ENCODE data around the gene HOXC12.

HOXC12 gene, protein sequence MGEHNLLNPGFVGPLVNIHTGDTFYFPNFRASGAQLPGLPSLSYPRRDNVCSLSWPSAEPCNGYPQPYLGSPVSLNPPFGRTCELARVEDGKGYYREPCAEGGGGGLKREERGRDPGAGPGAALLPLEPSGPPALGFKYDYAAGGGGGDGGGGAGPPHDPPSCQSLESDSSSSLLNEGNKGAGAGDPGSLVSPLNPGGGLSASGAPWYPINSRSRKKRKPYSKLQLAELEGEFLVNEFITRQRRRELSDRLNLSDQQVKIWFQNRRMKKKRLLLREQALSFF

DNA sequence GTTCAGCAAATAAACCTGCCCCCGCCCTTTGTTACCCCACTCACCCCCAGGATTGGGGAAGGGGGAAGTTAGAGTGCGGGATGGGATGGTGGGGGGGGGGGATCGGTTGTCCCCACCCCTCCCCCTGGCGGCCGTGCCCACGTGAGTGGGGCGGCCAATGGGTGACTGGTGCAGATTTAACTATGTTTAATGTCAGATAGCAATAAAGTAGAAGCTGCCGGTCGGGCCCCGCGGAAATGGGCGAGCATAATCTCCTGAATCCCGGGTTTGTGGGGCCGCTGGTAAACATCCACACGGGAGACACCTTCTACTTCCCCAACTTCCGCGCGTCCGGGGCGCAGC, at the start of gene HOXC12:
TSS of gene HOXC12 (plus strand) at position 210 of the 342 bp plus-strand sequence. CDS start at position 237, 27 bp downstream.
- no peak for DNase-seq (ENCODE audit: low read depth)

DNA sequence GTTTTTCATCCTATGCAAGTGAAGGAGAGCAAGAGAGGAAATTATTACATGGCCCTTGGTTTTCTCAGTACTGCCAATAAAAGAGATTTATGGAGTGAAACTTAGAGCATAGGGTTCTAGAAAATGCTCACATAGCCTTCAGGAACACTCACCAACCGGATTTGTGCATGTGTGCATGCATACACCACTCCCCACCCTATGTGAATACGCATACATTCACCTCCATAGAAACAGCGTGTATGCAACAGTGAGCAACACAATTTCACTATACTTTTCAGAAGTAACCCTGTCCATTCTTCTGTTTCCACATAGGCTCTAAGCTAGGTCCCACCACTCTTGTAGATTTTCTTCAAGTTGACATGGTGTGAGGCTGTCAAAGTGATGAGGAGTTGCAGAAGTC, 47.6 kb upstream of the HOXC12 start:
- no peak for DNase-seq (ENCODE audit: low read depth)

DNA sequence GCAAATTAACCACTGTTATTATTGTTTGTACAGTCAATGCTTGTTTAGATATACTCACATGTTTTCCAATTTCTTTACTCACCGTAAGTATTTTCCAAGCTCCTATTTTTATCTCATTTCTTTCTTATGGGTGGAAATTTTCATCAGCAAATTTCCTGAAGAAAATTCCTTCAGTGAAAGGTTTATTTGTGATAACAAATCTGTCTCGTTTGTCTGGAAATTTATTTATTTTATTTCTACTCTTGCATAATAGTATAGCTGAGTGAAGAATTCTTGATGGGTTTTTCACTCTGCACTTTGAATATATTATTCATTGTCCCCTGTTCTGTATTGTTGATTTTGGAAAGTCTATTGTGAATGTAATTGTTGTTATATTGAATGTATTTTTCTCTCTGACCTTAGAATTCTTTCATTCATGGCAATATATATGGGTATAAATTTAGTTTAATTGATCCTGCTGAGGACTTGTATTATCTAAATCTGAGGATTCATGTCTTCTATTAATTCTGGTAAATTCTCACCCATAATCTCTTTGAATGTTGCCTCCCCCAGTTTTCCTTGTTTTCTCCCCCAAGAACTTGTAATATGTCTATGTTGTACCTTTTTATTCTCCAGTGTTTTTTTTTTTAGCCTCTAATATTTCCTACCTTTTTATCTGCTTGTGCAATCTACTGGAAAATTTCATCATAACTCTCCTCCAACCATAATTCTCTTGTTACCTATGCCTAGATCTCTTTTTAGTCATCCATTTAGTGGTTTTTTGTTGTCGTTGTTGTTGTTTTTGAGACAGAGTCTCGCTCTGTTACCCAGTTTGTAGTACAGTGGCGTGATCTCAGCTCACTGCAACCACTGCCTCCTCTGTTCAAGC, 37.7 kb upstream of the HOXC12 start:
- DNase-seq (ENCODE audit: low read depth), result no peak

DNA sequence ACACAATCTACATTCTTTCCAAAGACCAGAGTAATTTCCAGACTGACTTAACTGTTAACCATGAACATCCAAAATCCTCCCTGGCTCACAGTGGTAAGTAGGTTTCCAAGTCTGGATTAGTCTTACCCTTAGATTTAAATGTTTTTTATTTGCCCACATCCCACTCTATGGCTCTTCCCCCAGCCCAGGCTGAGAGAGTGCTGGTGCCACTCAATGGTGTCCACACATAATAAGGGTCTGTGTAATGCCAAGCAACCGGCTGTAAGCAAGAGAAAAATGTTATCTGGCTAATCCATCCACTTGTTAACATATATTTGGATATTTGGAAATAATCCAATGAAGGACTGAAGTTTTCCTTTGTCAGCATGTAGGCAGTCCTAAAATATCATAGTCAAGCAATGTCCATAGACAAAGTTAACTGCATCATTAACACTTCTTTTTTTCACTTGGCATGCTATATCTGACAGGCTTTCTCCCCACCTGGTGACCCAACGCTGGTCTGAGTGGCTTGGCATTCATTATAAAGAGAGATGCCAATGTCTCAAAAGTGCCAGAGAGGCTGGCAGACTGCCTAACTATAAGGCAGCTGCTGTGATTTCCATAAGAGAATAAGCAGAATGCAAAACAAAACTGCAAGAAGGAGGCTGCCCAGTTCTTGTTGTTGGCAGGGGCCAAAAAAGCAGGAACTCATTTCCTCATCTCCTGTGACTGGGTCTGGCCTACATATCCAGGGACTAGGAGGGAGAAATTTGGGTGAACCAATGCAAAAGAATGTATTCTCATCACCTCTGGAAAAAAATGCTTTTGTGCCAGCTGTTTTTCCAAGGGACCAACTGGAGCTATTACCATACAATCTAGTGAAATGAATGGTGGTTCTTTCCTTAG, 29.9 kb upstream of the HOXC12 start:
- DNase-seq (ENCODE audit: low read depth), result no peak

DNA sequence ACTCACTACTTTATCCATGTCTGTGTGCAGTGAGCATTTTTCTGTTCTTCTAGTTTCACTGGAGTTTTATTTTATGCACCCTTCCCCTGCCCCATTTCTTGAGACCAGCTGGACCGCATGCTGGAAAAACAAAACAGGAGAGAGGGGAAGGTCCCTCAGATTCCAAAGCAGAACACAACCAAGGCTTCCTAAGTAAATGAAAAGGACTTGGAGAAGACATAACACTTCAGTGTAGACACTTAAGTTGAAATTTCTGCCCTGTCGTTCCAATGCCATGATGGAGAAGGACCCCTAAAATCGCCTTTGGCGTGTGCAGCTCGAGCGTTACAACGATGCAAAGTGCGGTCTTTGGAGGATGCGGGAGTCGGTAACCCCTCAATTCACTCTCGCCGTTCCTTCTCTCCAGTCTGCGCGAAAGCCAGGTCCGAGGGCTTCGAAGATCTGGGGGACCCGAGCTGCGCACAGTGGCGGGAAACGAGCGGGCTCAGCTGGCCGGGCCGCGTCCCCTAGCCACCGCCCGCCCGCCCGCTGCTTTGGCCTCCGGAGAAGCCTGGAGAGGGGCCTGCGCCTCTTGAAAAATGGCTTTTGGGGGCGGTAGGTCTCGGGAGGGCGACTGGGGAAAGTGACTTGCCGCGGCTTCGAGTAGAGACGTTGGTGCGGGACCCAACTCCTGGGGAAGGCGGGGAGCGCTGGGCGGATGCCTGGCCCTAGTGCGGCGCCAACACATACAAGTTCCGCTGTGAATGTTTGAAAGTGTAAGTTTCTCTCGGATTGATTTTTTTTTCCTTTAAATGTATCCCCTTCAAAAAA, 27.3 kb upstream of the HOXC12 start:
- DNase-seq (ENCODE audit: low read depth), result no peak

DNA sequence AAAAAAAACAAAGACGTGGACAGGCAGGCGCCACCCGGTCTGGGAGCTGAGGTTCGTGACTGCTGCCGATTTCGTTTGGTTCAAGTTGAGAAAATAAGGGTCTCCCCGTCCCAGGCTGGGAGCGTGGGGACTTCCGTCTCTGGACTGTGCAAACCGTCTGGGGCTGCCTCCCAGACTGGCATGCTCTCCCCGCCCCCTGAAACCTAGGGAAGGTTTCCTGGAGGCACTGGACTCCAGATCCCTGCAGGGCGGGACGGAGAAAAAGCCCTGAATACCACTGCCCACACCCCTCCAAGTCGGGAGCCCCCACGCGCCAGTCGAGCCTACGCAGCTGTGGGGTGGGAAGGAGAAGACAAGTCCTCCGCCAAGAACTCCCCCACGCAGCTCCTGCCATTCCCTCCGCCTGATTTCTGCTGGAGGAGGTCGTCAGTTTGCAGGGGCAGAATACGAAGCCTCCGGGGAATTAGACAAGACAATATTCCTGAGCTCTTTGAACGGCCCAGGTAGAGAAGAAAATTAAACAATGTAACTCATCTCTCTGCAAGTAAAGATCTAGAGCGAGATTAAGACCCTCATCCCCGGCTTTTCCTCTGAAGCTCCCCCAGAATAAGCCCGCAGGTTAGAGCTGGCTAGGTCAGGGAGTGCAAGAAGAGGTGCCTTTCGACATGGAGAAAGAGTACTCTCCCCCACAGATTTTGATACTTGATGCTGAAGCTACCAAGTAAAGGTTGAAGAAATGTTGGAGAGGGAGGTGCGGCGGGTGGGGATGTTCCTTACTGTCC, 26.5 kb upstream of the HOXC12 start:
- DNase-seq (ENCODE audit: low read depth), result no peak

DNA sequence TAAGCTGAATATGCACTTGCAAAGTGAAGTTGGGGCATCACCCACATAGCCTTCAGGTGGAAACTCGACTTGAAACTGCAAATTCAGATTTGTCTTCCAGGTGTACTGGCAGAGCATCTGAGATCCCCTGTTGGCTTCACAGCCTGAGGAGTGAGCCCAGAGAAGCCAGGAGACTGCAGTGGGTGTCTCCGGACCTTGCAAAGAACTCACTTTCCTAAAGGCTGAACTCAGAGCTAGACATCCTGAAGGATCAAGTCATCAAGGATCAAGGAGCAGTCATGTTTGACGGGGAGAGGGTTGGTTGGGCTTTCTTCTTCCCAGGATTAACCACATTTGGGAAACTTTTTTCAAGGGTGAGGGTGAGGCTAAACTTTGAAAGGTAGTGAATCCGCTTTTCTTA, 25.2 kb upstream of the HOXC12 start:
- no peak for DNase-seq (ENCODE audit: low read depth)

DNA sequence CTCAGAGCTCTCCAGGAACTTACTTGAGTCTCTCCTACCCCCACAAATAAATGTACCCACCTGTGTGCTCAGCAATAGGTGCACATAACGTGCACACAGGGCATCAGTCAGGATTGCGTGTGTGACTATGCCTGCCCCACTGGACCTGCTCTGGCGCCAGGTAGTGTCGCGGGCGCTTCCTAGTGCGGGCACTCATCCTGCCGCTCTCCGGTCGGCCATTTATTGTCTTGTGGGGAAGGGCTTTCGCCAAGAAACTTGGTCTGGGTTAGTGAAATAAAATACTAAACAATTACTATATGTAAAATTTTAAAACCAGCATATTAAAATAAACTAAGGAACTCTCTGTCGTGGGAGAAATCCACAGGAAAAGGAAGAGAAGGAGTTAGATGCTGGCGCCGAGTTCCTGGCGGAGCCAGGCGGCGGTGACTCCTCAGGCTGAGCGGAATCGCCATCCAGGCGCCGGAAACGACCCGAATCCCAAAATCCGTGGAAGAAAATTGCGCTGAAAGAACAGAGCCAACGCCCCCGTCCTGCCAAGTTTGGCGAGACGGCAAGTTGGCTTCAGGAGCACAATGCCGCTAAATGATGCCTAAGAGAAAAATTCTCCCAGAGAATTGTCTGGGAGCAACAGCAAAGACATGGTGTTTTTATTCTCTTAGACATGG, 24.0 kb upstream of the HOXC12 start:
- no peak for DNase-seq (ENCODE audit: low read depth)

DNA sequence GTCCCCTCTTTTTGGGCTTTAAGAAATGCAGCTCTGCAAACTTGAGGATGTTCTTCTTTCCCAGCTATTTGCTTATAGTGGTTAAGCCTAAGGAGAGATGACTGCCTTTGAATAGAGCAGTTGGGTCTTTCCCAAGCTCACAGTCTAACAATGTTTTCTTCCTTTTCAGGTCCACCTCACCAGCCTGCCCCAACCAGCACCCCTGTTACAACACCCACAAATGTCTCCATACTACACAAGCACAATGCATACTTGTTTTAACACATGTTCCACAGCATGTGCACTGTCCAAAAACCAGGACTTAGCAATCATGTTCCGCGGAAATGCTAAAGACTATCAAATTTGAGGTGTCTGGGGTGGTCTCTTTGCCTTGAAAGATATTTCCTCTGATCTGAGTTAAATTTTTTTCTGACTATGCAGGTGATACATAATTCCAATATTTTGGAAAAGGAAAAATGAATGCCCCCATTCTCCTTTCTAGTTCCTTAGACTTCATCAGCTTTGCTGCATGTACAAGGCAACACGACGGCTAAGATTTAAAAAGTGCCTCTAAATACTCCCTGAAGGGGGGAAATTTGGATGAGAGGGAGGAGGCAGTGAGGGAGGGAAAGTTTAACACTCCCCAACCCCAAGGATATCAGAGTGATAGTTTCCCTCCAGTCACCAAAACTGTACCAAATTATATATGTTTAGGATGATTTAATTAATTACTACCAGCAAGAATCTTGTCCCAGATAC, 22.7 kb upstream of the HOXC12 start:
- no peak for DNase-seq (ENCODE audit: low read depth)

DNA sequence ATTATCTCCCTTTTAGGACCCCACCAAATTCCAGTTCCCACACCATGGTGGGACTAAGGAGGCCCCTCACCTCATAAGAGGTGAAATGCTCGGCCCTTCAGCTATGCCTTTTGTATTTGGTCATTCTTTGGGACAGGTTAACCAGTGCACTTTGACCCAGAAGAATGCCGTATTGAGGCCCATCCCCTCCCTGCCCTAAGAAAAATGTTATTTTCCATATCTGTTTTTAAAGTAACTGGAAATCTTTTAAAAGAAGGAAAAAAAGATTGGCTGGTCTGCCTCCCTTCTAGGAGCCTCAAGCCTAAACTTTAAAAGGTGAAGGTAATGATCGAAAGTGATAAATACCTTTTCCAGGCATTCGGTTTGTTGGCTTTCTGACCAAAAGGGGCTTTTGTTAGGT, 21.8 kb upstream of the HOXC12 start:
- DNase-seq (ENCODE audit: low read depth), result no peak

DNA sequence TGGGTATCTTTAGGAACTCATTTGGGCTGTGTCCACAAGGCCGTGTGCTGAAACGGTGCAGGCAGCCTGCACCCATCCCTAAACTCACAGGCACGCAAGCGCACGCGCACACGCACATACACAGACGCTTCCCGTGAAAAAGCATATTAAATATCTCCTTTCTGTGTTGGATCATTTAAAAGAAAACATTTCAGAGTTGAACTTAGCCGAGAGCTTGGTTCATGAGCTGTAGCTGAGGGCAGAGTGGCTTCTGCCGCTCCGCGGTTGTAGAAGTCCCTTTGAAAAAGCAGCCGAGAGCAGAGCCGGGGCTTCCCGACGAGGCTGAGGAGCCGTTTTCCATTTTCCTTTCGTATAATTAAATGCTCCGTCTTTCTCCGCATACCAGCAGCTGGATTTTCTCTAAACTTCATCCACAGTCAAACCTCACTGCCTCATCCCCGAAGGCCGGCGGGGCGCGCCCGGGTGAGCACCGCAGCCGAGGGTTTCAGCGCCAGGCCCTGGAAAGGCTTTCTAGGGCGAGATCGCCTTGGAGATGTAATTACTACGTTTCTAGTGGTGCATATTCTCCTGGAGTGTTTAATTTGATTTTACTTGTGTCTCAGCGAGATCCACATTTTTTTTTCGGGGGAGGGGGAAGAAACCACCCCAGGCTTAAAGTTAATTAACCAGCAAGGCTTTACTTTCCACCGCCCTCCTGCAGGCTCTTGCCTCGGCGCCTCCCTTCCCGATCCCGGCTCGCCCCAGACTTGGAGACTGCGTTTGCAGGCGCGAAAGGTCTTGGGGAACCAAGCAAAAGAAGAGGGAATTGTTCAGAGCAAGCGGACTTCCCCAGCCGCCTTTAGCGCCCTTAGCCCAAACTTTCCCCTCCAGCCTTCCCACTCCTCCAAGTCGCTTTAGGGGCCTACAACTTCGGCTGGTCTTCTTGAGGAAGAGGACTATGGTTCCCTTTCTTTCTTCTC, 19.0 kb upstream of the HOXC12 start:
- DNase-seq (ENCODE audit: low read depth), result no peak

DNA sequence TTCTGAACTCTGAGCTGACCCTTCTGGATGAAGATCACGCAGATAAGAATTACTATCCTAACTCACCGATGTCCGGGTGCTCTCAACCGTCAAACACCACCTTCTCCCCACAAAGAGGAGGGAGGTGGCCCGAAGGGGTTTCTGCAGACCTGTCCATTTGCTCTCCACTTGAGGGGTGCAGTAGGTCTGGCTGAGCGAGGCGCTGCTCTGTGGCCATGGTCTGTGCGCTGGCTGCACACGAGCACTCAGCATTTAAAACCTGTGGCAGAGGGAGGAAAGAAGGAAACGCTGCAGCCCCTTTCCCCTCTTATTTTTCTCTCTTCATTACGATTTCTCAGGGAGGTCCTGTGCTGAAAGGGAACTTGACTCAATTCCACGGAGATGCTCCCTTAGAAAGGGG, 17.6 kb upstream of the HOXC12 start:
- DNase-seq (ENCODE audit: low read depth), result no peak

DNA sequence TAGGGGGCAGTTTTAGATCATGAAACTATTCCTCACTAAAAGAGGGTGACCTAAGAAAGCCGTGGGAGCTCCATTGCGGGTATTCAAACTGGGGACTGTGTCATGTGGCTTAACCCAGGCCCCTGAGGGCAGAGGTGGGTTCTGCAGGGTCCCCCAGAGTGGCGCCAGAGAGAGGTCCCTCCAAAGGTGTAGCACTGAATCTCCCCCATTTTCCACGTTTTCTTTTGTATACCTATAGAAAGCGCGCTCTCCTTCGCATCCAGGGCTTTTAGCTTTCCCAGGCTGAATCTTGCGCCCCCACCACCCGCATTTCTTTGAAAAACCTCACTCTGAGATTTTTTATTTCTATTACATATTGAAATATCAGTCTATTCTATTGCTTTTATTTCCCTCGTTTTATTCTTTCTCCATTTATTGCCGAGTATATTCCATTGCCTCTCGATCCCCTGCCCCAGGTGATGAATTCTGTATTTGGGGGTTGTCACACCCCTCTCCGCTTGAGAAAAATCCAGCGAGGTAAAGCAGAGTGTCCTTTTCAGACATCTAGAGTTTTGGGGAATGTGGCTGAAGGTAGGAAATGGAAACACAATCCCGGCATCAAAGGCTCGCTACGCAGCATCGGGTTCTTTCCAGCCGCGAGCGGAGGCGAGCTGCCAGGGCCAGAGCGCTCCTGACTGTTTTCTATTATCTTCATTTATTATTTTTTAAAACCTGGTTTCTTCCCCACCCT, 16.9 kb upstream of the HOXC12 start:
- DNase-seq (ENCODE audit: low read depth), result no peak

DNA sequence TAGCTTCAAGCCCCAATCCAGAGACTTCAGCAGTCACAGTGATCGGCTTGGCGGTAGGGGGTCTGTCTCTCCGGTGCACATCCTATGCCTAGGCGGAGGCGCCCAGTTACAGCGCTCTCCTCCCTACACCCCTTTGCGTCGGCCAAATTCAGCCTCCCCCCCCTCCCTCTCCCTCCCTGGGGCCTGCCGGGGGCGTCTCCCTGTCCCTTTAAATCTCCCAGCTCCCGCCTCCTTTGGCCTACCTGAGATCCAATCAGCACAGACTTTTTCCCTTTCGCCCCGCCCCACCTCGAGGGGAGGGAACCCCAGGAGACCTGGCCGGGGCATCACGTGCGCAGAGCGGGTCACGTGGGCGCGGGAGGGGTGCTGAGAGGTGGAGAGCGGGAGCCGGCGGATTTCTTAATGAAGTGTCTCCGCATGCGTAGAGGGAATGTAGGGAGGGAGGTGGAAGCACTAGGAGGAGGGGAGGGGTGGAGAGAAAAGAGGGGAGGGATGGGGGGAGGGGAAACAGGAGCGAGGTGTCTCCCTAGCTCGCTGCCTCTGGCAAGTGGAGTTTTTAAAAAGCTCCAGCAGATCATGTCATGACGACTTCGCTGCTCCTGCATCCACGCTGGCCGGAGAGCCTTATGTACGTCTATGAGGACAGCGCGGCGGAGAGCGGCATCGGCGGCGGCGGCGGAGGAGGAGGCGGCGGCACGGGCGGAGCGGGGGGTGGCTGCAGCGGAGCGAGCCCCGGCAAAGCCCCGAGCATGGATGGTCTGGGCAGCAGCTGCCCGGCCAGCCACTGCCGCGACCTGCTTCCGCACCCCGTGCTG, 16.2 kb upstream of the HOXC12 start, which contains the start of gene HOXC13:
TSS of gene HOXC13 (plus strand) at position 506 of the 815 bp plus-strand sequence. CDS start at position 582, 76 bp downstream.
- peak; percentile 76 for DNase-seq (ENCODE audit: low read depth)

DNA sequence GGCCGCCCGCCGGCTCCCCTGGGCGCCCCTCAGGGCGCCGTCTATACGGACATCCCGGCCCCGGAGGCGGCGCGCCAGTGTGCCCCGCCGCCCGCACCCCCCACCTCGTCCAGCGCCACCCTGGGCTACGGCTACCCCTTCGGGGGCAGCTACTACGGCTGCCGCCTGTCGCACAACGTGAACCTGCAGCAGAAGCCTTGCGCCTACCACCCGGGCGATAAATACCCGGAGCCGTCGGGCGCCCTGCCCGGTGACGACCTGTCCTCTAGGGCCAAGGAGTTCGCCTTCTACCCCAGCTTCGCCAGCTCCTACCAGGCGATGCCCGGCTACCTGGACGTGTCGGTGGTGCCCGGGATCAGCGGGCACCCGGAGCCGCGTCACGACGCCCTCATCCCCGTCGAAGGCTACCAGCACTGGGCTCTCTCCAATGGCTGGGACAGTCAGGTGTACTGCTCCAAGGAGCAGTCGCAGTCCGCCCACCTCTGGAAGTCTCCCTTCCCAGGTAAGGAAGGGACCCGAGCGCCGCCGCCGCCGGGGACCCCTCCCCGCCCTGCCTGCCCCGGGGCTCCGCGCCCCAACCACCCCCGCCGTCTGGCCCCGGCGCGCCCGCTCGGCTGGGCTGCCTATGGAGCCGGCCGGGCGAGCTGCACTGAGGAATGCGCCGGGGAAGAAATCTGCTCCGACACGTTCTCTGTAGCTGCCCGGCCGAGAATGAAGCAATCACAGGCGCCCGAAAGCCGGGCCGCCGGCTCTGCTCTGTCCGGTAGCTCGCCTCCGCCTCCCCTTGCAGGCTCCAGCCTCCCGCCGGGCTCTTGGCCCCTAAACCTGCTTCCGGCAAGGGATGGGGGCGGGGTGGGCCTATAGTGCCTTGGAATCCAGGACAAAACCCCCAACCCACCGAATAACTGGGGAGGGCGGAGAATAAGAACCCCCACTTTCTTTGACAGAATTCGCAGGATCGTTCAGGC, 15.3 kb upstream of the HOXC12 start:
- peak; percentile 72 for DNase-seq (ENCODE audit: low read depth)

Measured in EH (cell line).